ENCODE measurements around the gene PPP1R11. TPM values are rescaled to one million over a fixed set of nuclear protein-coding genes. Genes with fewer than 3 reads are reported as not detected.

PPP1R11 gene
- total RNA-seq, 4 donors from 2014 or later = 27.1 to 45.5 (median 33.0) TPM

GRCh38 chr6:30111266-30111856, 44.4 kb downstream of the PPP1R11 start:
- TF ChIP-seq, protein P1, sequence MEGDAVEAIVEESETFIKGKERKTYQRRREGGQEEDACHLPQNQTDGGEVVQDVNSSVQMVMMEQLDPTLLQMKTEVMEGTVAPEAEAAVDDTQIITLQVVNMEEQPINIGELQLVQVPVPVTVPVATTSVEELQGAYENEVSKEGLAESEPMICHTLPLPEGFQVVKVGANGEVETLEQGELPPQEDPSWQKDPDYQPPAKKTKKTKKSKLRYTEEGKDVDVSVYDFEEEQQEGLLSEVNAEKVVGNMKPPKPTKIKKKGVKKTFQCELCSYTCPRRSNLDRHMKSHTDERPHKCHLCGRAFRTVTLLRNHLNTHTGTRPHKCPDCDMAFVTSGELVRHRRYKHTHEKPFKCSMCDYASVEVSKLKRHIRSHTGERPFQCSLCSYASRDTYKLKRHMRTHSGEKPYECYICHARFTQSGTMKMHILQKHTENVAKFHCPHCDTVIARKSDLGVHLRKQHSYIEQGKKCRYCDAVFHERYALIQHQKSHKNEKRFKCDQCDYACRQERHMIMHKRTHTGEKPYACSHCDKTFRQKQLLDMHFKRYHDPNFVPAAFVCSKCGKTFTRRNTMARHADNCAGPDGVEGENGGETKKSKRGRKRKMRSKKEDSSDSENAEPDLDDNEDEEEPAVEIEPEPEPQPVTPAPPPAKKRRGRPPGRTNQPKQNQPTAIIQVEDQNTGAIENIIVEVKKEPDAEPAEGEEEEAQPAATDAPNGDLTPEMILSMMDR (IDR thresholded peaks at IDR 0.05; ENCODE audit: low read depth) = no peak

DNA sequence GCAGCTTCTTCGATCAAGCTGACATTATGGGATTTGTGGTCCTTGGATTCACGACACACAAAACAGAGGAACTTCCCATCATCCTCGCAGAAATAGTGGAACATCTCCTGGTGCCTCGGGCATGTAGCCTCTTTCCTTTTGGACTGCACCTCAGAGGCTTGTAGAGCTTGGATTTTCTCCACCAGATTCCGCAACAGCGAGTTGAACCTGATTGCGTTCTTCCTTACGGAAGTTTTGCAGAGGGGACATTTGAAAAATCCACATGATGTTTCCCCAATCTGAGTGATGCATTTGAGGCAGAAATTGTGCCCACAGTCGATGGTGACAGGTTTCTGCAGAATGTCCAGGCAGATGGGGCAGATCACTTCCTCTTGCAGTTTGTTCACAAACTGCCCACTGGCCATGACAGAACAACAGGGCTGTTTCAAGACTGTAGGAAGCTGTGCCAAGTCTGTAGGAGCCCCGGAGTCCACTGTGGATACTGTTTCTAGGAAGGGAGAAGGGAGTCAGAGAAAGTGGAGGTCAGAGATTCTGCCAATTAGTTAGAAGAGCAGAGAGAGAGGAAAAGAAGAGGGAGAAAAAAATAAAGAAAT, 45.5 kb downstream of the PPP1R11 start:
- TF ChIP-seq, protein P1 (IDR thresholded peaks at IDR 0.05; ENCODE audit: low read depth) = no peak

- TF ChIP-seq, protein P1 (IDR thresholded peaks at IDR 0.05; ENCODE audit: low read depth) = no peak
Observed at GRCh38 chr6:30113003-30113759, 46.2 kb downstream of the PPP1R11 start, which contains the start of gene TRIM31. Gene TRIM31 (minus strand): TSS chr6:30113090. CDS start chr6:30112805, 285 bp downstream.

DNA sequence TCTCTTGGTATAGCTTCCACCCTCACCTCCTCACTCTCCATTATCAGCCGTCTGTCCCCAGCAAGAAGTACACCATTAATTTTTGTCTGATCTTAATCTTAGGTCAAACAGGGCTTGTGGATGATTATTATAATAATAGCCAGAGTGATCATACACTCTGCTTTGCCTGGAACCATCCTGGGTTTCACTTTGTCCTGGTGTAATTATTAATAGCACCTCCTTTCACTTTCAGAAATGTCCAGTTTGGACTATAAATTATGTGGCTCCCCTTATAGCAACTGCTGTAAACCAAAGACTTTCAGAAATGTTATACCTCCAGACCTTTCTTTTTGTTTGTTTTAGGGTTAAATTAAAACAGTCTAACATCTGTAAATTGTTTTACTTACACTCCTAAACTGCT, 46.8 kb downstream of the PPP1R11 start:
- TF ChIP-seq, protein P1 (IDR thresholded peaks at IDR 0.05; ENCODE audit: low read depth) = no peak

DNA sequence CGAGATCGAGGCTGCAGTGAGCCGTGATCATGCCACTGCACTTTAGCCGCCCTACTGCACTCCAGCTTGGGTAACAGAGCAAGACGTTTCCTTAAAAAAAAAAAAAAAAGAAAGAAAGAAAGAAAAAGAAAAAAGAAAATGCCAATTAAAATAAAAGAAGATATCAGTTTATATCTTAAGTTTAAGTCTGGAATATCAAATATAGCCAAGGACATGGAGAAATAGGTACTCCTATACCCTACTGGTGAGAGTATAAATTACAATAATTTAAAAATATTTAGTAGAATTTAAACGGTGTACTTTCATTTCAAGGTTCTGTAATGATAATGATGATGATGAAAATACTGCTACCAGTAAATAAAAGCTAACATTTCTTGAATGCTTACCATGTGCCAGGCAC, 49.7 kb downstream of the PPP1R11 start:
- TF ChIP-seq, protein P1 (IDR thresholded peaks at IDR 0.05; ENCODE audit: low read depth) = no peak

Small RNA genes within 50 kb of the gene (small RNA-seq; reads per million reads assigned to genes)
- gene RF02218 (not detected), gene RF02219 (not detected), gene RF02220 (not detected)

Other genes starting within 250 kb of the PPP1R11 start
- gene HLA-G, start 239.4 kb upstream of the PPP1R11 start, total RNA-seq = not detected
- gene HLA-A, start 124.7 kb upstream of the PPP1R11 start, total RNA-seq = 1,000 to 10,000 TPM in 1 of 4 donors, 100 to 1,000 TPM in 3; 194 to 1,522 (median 473) TPM
- gene POLR1H, start 5.9 kb upstream of the PPP1R11 start, total RNA-seq = 10 to 100 TPM; 12.8 to 23.8 (median 20.0) TPM
- not detected for gene RNF39, start 8.6 kb downstream of the PPP1R11 start, total RNA-seq
- not detected for gene TRIM31, start 45.9 kb downstream of the PPP1R11 start, total RNA-seq
- not detected for gene TRIM40, start 68.9 kb downstream of the PPP1R11 start, total RNA-seq
- gene TRIM10, start 94.0 kb downstream of the PPP1R11 start, total RNA-seq = not detected
- gene TRIM15, start 96.3 kb downstream of the PPP1R11 start, total RNA-seq = not detected
- 10 to 100 TPM; 24.3 to 32.6 (median 28.5) TPM for gene TRIM26, start 146.2 kb downstream of the PPP1R11 start, total RNA-seq